Activated CD4-positive, alpha-beta T cell treated with anti-CD3 and anti-CD28 coated beads, Interleukin-2, amount 10 ng/mL, durations not matched to agents 7 days and 5 days (primary cell): ENCODE results near the gene SLC35F4. TPM values are rescaled to one million over a fixed set of nuclear protein-coding genes. Genes with fewer than 3 reads are reported as not detected.

Source experiments
- CTCF ChIA-PET: fragments of 350-600 bp; sonication (Branson Sonifier 250); formaldehyde crosslinking; loops from one replicate; lab custom pipeline; 2021; ENCODE audit warnings: antibody characterized with exemption; lab: Charles Lee
- POLR2A ChIA-PET: fragments of 350-600 bp; sonication (Branson Sonifier 250); formaldehyde crosslinking; loops from one replicate; lab custom pipeline; 2021; ENCODE audit warnings: antibody characterized with exemption; lab: Charles Lee
- DNase-seq: peaks from one replicate; pipeline ENCODE4 v3.0.0-alpha.2; 2020
- H3K27ac Mint-ChIP-seq: one replicate; pipeline ENCODE4 v1.8.0; 2021; ENCODE audit warnings: mild to moderate bottlenecking, moderate library complexity, mixed read lengths
- H3K27me3 Mint-ChIP-seq: one replicate; pipeline ENCODE4 v1.8.0; 2021; ENCODE audit warnings: mixed read lengths
- H3K36me3 Mint-ChIP-seq: one replicate; pipeline ENCODE4 v1.8.0; 2021; ENCODE audit warnings: low read depth, mixed read lengths
- H3K4me1 Mint-ChIP-seq: one replicate; pipeline ENCODE4 v1.8.0; 2021; ENCODE audit warnings: mixed read lengths
- H3K4me3 Mint-ChIP-seq: one replicate; pipeline ENCODE4 v1.8.0; 2021; ENCODE audit warnings: mild to moderate bottlenecking, moderate library complexity, mixed read lengths
- H3K9me3 Mint-ChIP-seq: one replicate; pipeline ENCODE4 v1.8.0; 2021; ENCODE audit warnings: mixed read lengths
- total RNA-seq, 2 experiments: library from RNA; stranded (reverse); gene quantifications; one replicate each; pipeline ENCODE4 v1.2.3, GENCODE V29; 2021

Gene SLC35F4
- total RNA-seq, 2 experiments from 2014 or later = not detected

- ChIA-PET CTCF (no interaction called here), POLR2A (no interaction called here)
- H3K36me3 Mint-ChIP-seq = no peaks in the 10 kb centered on the region
- H3K27me3 Mint-ChIP-seq = no peaks in the 10 kb centered on the region
- no peaks in the 10 kb centered on the region for H3K9me3 Mint-ChIP-seq
- no peak overlapping the region for H3K4me3 Mint-ChIP-seq
- no peak overlapping the region for H3K27ac Mint-ChIP-seq
- no peak for DNase-seq
- H3K4me1 Mint-ChIP-seq = no peaks in the 10 kb centered on the region
Observed at GRCh38 chr14:57560681-57561080, 305.2 kb downstream of the SLC35F4 start.

- CTCF ChIA-PET = no interaction called here
- Mint-ChIP-seq H3K27me3 (no peaks in the 10 kb centered on the region), H3K4me1 (no peaks in the 10 kb centered on the region), H3K36me3 (no peaks in the 10 kb centered on the region), H3K9me3 (no peaks in the 10 kb centered on the region), H3K27ac (no peak overlapping the region), H3K4me3 (no peak overlapping the region)
- no peak for DNase-seq
- POLR2A ChIA-PET = no interaction called here
Observed at GRCh38 chr14:57559576-57559975, 306.3 kb downstream of the SLC35F4 start.

GRCh38 chr14:57549765-57550420 is 316.0 kb downstream of the SLC35F4 start:
- Mint-ChIP-seq H3K27me3 (no peaks in the 10 kb centered on the region), H3K27ac (no peak overlapping the region), H3K4me3 (no peak overlapping the region), H3K9me3 (peaks cover 3% of the 10 kb centered on the region), H3K36me3 (no peaks in the 10 kb centered on the region), H3K4me1 (no peaks in the 10 kb centered on the region)
- no peak for DNase-seq
- CTCF ChIA-PET = no interaction called here
- POLR2A ChIA-PET = no interaction called here

DNA sequence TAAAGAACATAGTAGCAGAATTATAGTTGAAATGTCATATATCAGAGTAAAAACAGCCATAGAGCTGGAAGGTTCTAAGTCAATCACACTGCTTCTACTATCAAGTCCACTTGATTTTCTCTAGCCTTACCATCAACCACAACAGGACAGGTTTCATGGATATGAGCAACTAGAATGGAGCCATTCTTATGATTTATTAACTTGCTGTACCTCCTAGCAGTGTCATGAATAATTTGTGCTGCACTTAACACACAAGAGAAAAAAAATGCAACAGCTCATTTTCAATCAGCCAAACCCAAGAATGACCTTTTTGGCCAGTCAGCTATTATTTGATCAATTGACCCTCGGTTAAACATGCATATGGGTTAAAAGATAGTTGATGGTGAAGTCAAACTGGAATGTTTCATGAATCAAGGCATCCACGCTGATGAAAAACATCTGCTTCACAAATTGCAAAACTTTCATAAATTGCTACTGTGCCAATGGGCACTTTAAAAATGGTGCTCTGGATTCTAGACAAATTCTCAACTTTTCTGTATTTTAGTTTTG is 316.8 kb downstream of the SLC35F4 start:
- no peak overlapping the region for H3K27ac Mint-ChIP-seq
- peaks cover 3% of the 10 kb centered on the region for H3K9me3 Mint-ChIP-seq
- no peaks in the 10 kb centered on the region for H3K27me3 Mint-ChIP-seq
- DNase-seq = no peak
- no peaks in the 10 kb centered on the region for H3K4me1 Mint-ChIP-seq
- ChIA-PET POLR2A (no interaction called here), CTCF (no interaction called here)
- no peak overlapping the region for H3K4me3 Mint-ChIP-seq
- no peaks in the 10 kb centered on the region for H3K36me3 Mint-ChIP-seq

DNA sequence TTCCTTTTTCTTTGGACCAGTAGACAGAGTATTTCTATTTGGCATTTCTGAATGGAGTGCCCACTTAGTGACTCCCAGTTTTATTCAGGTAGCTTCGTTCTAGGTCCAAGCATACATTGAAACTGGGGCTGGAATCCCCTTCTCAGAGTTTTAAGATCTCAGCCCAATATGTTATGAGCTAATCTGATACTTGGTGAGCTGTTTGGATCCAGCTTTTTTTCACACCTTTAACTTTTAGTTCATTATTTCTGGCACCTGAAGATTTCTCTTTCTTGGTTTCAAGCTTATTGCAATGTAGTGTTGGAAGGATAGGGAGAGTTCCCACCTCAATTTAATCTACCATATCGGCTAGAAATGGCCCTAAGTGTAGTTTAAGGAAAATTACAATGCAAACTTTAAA is 318.8 kb downstream of the SLC35F4 start:
- Mint-ChIP-seq H3K27me3 (no peaks in the 10 kb centered on the region), H3K9me3 (peaks cover 15% of the 10 kb centered on the region), H3K4me3 (no peak overlapping the region), H3K4me1 (no peaks in the 10 kb centered on the region), H3K36me3 (no peaks in the 10 kb centered on the region), H3K27ac (no peak overlapping the region)
- POLR2A ChIA-PET = no interaction called here
- CTCF ChIA-PET = no interaction called here
- DNase-seq = no peak

- Mint-ChIP-seq H3K4me3 (no peak overlapping the region), H3K9me3 (no peaks in the 10 kb centered on the region), H3K36me3 (no peaks in the 10 kb centered on the region), H3K4me1 (no peaks in the 10 kb centered on the region), H3K27ac (no peak overlapping the region), H3K27me3 (no peaks in the 10 kb centered on the region)
- ChIA-PET CTCF (interaction anchor here (0.6 kb wide), 1 partner anchor 362 kb away, joined by 3 read pairs; no protein-coding TSS in a partner anchor), POLR2A (no interaction called here)
- peak; percentile 18 for DNase-seq
Observed at GRCh38 chr14:57533214-57533613, 332.7 kb downstream of the SLC35F4 start.

- peaks cover 2% of the 10 kb centered on the region for H3K9me3 Mint-ChIP-seq
- no peaks in the 10 kb centered on the region for H3K4me1 Mint-ChIP-seq
- no peak for DNase-seq
- no peaks in the 10 kb centered on the region for H3K36me3 Mint-ChIP-seq
- ChIA-PET CTCF (no interaction called here), POLR2A (no interaction called here)
- no peak overlapping the region for H3K4me3 Mint-ChIP-seq
- no peaks in the 10 kb centered on the region for H3K27me3 Mint-ChIP-seq
- no peak overlapping the region for H3K27ac Mint-ChIP-seq
Observed at GRCh38 chr14:57530571-57530970, 335.3 kb downstream of the SLC35F4 start.

- no peaks in the 10 kb centered on the region for H3K4me1 Mint-ChIP-seq
- no peak for DNase-seq
- H3K9me3 Mint-ChIP-seq = peaks cover 9% of the 10 kb centered on the region
- no peaks in the 10 kb centered on the region for H3K36me3 Mint-ChIP-seq
- no peak overlapping the region for H3K4me3 Mint-ChIP-seq
- no peak overlapping the region for H3K27ac Mint-ChIP-seq
- CTCF ChIA-PET = no interaction called here
- H3K27me3 Mint-ChIP-seq = no peaks in the 10 kb centered on the region
- POLR2A ChIA-PET = no interaction called here
Observed at GRCh38 chr14:57526942-57527341, 338.9 kb downstream of the SLC35F4 start.

DNA sequence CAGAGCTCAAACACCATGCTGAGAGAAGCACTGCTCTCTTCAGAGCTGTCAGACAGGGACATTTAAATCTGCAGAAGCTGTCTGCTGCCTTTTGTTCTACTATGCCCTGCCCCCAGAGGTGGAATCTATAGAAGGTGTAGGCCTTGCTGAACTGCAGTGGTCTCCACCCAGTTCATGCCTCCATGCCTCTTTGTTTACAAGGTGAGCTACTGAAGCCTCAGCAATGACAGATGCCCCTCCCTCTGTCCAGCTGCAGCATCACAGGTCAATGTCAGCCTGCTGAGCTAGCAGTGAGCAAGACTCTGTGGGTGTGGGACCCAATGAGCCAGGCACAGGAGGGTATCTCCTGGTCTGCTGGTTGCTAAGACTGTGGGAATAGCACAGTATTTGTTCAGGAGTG is 346.8 kb downstream of the SLC35F4 start:
- no peaks in the 10 kb centered on the region for H3K4me1 Mint-ChIP-seq
- H3K9me3 Mint-ChIP-seq = peaks cover 17% of the 10 kb centered on the region
- ChIA-PET POLR2A (no interaction called here), CTCF (interaction anchor here (1.3 kb wide), 1 partner anchor 17 kb away, joined by 3 read pairs; no protein-coding TSS in a partner anchor)
- no peak overlapping the region for H3K4me3 Mint-ChIP-seq
- no peaks in the 10 kb centered on the region for H3K36me3 Mint-ChIP-seq
- no peaks in the 10 kb centered on the region for H3K27me3 Mint-ChIP-seq
- no peak for DNase-seq
- H3K27ac Mint-ChIP-seq = no peak overlapping the region
